HepG2 (cell line): ENCODE results near the gene MBNL3. TPM values are rescaled to one million over a fixed set of nuclear protein-coding genes. Genes with fewer than 3 reads are reported as not detected.

Source experiments
- CEBPG ChIP-seq: IDR thresholded peaks from 2 replicates; pipeline ENCODE4 v1.6.1; 2016
- EP300 ChIP-seq, 3 experiments: sonication (generic) in 1 of 3; formaldehyde crosslinking in 1 of 3; IDR thresholded peaks; 2 replicates each; pipeline versions ENCODE4 v1.5.1 to v1.6.1; 2011 to 2020; ENCODE audit warnings: low read depth in 2 of 3, low read length in 2 of 3, borderline replicate concordance in 1 of 3, improper control_type of control experiment in 1 of 3, mild to moderate bottlenecking in 1 of 3, missing genetic modification reagents in 1 of 3, moderate library complexity in 1 of 3
- FOXA1 ChIP-seq, 2 experiments: fragments of 450-650 bp in 1 of 2; sonication (generic) in 1 of 2; formaldehyde crosslinking in 1 of 2; IDR thresholded peaks; 2 replicates each; pipeline versions ENCODE4 v1.4.0 to v1.6.1; 2016 to 2020; ENCODE audit warnings: missing genetic modification reagents in 1 of 2
- FOXA3 ChIP-seq: IDR thresholded peaks from 2 replicates; pipeline ENCODE4 v1.6.1; 2016; ENCODE audit warnings: missing genetic modification reagents, missing compliant biosample characterization
- FOXO1 ChIP-seq: sonication (generic); formaldehyde crosslinking; IDR thresholded peaks from 2 replicates; pipeline ENCODE4 v1.4.0; 2020; ENCODE audit warnings: missing genetic modification reagents
- GZF1 ChIP-seq: sonication (generic); formaldehyde crosslinking; IDR thresholded peaks from 2 replicates; pipeline ENCODE4 v1.5.1; 2020; ENCODE audit warnings: mild to moderate bottlenecking, missing genetic modification reagents
- SOX13 ChIP-seq, 3 experiments: fragments of 450-650 bp in 1 of 3; sonication (generic) in 1 of 3; formaldehyde crosslinking in 1 of 3; IDR thresholded peaks in 2 of 3; conservative IDR thresholded peaks in 1 of 3; 2 replicates each; pipeline versions ENCODE4 v1.5.0 to v1.6.1; 2016 to 2020; ENCODE audit warnings: antibody characterized with exemption in 1 of 3, mild to moderate bottlenecking in 1 of 3, missing compliant biosample characterization in 1 of 3, missing genetic modification reagents in 1 of 3, moderate library complexity in 1 of 3
- SOX5 ChIP-seq: IDR thresholded peaks from 2 replicates; pipeline ENCODE4 v1.6.1; 2016; ENCODE audit warnings: borderline replicate concordance
- SOX6 ChIP-seq, 2 experiments: fragments of 450-650 bp in 1 of 2; sonication (generic) in 1 of 2; formaldehyde crosslinking in 1 of 2; IDR thresholded peaks; 2 replicates each; pipeline versions ENCODE4 v1.4.0 to v1.6.1; 2017 to 2020; ENCODE audit warnings: antibody characterized with exemption in 1 of 2, mild to moderate bottlenecking in 1 of 2, missing genetic modification reagents in 1 of 2
- ZBTB2 ChIP-seq: sonication (generic); formaldehyde crosslinking; IDR thresholded peaks from 2 replicates; pipeline ENCODE4 v1.8.0; 2022; ENCODE audit warnings: low read depth, missing genetic modification reagents
- polyA plus RNA-seq, 8 experiments: library from polyadenylated mRNA; depleted of rRNA in 3 of 8; stranded (reverse) in 7 of 8; unstranded in 1 of 8; fragments of >200 nt; fragmentation: Illumina TruSeq in 4 of 8; extraction: Trizol in 4 of 8; gene quantifications; 2 replicates each; pipeline versions ENCODE4 v1.2.1 to v1.2.3, GENCODE V29; 2011 to 2016; ENCODE audit warnings: low read depth in 4 of 8, missing spikeins in 1 of 8, mixed read lengths in 1 of 8; ENCODE audit not compliant: insufficient read depth in 1 of 8
- total RNA-seq, 5 experiments: library from RNA; depleted of rRNA; stranded (reverse); fragments of >200 nt; fragmentation: Illumina TruSeq; extraction: Trizol; gene quantifications; 2 replicates each; pipeline ENCODE4 v1.2.3, GENCODE V29; 2016; ENCODE audit warnings: low read depth in 1 of 5
- TF ChIP-seq, protein P1 (sequence below): sonication (generic); formaldehyde crosslinking; conservative IDR thresholded peaks from 2 replicates; pipeline ENCODE4 v1.4.0; 2020; ENCODE audit warnings: mild to moderate bottlenecking, missing genetic modification reagents, moderate library complexity
- TF ChIP-seq, protein P2 (sequence below): sonication (generic); formaldehyde crosslinking; IDR thresholded peaks from 2 replicates; pipeline ENCODE4 v1.5.1; 2020; ENCODE audit warnings: mild to moderate bottlenecking, missing genetic modification reagents, borderline replicate concordance
- TF ChIP-seq, protein P3 (sequence below): sonication (generic); formaldehyde crosslinking; conservative IDR thresholded peaks from 2 replicates; pipeline ENCODE4 v1.4.0; 2020; ENCODE audit warnings: missing genetic modification reagents

MBNL3 gene
- total and polyA plus RNA-seq, 2 of the 13 experiments (the other 11 are each of a cell fraction or from before 2014, with no cell fraction given): 155 to 257 TPM

DNA sequence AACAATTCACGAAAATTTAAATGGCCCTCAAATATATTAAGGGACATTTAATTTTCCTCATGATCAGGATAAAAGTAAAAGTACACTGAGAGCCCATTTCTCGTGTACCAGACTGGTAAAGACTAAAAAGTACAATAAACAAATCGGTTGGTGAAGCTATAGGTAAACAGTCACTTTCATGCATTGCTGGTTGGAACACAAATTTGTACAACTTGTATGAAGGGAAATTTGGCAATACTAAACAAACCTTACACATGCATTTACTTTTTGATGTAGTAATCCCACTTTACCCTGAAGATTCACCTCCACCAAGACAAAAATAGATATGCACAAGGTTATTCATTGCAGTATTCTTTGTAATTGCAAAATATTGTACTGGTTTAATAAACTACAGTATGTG is 31.4 kb upstream of the MBNL3 start (continued):
- TF ChIP-seq ZBTB2 (CRISPR knock-in tag) (no peak), EP300 (IDR thresholded peaks at IDR 0.05; ENCODE audit: low read depth in 2 of 2, low read length in 2 of 2) (peak in 1 of 2 experiments; percentile 82; a peak in 2 of 4 replicates), EP300 (CRISPR knock-in tag; IDR thresholded peaks at IDR 0.05; ENCODE audit: borderline replicate concordance) (no peak), FOXO1 (CRISPR knock-in tag) (peak; percentile 20; the same call in 1 of the 2 replicates), CEBPG (CRISPR knock-in tag) (peak; percentile 70), FOXA3 (peak; percentile 77; the same call in 1 of the 2 replicates), SOX5 (CRISPR knock-in tag) (0 out of 2 replicates have a peak, but pooled peaks have one; percentile 19), GZF1 (CRISPR knock-in tag) (no peak), SOX13 (IDR thresholded peaks at IDR 0.05) (no peak), SOX13 (CRISPR knock-in tag; conservative IDR thresholded peaks at IDR 0.05 in 1 of 2, IDR thresholded peaks at IDR 0.05 in 1 of 2) (peak in 1 of 2 experiments; percentile 53; a peak in 1 of 4 replicates), SOX6 (IDR thresholded peaks at IDR 0.05) (no peak), SOX6 (CRISPR knock-in tag; IDR thresholded peaks at IDR 0.05) (peak; percentile 42; the same call in 1 of the 2 replicates), FOXA1 (IDR thresholded peaks at IDR 0.05) (no peak), FOXA1 (CRISPR knock-in tag; IDR thresholded peaks at IDR 0.05) (peak; percentile 56; the same call in 1 of the 2 replicates)
- TF ChIP-seq, protein P1, sequence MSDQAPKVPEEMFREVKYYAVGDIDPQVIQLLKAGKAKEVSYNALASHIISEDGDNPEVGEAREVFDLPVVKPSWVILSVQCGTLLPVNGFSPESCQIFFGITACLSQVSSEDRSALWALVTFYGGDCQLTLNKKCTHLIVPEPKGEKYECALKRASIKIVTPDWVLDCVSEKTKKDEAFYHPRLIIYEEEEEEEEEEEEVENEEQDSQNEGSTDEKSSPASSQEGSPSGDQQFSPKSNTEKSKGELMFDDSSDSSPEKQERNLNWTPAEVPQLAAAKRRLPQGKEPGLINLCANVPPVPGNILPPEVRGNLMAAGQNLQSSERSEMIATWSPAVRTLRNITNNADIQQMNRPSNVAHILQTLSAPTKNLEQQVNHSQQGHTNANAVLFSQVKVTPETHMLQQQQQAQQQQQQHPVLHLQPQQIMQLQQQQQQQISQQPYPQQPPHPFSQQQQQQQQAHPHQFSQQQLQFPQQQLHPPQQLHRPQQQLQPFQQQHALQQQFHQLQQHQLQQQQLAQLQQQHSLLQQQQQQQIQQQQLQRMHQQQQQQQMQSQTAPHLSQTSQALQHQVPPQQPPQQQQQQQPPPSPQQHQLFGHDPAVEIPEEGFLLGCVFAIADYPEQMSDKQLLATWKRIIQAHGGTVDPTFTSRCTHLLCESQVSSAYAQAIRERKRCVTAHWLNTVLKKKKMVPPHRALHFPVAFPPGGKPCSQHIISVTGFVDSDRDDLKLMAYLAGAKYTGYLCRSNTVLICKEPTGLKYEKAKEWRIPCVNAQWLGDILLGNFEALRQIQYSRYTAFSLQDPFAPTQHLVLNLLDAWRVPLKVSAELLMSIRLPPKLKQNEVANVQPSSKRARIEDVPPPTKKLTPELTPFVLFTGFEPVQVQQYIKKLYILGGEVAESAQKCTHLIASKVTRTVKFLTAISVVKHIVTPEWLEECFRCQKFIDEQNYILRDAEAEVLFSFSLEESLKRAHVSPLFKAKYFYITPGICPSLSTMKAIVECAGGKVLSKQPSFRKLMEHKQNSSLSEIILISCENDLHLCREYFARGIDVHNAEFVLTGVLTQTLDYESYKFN (CRISPR knock-in tag): peak; percentile 46; the same call in 1 of the 2 replicates
- TF ChIP-seq, protein P2, sequence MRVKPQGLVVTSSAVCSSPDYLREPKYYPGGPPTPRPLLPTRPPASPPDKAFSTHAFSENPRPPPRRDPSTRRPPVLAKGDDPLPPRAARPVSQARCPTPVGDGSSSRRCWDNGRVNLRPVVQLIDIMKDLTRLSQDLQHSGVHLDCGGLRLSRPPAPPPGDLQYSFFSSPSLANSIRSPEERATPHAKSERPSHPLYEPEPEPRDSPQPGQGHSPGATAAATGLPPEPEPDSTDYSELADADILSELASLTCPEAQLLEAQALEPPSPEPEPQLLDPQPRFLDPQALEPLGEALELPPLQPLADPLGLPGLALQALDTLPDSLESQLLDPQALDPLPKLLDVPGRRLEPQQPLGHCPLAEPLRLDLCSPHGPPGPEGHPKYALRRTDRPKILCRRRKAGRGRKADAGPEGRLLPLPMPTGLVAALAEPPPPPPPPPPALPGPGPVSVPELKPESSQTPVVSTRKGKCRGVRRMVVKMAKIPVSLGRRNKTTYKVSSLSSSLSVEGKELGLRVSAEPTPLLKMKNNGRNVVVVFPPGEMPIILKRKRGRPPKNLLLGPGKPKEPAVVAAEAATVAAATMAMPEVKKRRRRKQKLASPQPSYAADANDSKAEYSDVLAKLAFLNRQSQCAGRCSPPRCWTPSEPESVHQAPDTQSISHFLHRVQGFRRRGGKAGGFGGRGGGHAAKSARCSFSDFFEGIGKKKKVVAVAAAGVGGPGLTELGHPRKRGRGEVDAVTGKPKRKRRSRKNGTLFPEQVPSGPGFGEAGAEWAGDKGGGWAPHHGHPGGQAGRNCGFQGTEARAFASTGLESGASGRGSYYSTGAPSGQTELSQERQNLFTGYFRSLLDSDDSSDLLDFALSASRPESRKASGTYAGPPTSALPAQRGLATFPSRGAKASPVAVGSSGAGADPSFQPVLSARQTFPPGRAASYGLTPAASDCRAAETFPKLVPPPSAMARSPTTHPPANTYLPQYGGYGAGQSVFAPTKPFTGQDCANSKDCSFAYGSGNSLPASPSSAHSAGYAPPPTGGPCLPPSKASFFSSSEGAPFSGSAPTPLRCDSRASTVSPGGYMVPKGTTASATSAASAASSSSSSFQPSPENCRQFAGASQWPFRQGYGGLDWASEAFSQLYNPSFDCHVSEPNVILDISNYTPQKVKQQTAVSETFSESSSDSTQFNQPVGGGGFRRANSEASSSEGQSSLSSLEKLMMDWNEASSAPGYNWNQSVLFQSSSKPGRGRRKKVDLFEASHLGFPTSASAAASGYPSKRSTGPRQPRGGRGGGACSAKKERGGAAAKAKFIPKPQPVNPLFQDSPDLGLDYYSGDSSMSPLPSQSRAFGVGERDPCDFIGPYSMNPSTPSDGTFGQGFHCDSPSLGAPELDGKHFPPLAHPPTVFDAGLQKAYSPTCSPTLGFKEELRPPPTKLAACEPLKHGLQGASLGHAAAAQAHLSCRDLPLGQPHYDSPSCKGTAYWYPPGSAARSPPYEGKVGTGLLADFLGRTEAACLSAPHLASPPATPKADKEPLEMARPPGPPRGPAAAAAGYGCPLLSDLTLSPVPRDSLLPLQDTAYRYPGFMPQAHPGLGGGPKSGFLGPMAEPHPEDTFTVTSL (CRISPR knock-in tag): 0 out of 2 replicates have a peak, but pooled peaks have one; percentile 2
- TF ChIP-seq, protein P3, sequence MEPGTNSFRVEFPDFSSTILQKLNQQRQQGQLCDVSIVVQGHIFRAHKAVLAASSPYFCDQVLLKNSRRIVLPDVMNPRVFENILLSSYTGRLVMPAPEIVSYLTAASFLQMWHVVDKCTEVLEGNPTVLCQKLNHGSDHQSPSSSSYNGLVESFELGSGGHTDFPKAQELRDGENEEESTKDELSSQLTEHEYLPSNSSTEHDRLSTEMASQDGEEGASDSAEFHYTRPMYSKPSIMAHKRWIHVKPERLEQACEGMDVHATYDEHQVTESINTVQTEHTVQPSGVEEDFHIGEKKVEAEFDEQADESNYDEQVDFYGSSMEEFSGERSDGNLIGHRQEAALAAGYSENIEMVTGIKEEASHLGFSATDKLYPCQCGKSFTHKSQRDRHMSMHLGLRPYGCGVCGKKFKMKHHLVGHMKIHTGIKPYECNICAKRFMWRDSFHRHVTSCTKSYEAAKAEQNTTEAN (CRISPR knock-in tag): 0 out of 2 replicates have a peak, but pooled peaks have one; percentile 13
